Liver (tissue), 9 donors: ENCODE data around the gene ADAM8. TPM values are rescaled to one million over a fixed set of nuclear protein-coding genes. Genes with fewer than 3 reads are reported as not detected.

ENCODE experiments used
- DNase-seq: peaks from one replicate; pipeline ENCODE4 v3.0.0-alpha.2; 2017; ENCODE audit warnings: low spot score
- H3K27ac ChIP-seq, 2 donors: one replicate each; pipeline ENCODE4 v1.7.0; 2013; ENCODE audit warnings: inconsistent platforms in 2 of 2, low read length in 2 of 2, control low read depth in 1 of 2, low read depth in 1 of 2, mild to moderate bottlenecking in 1 of 2
- H3K27me3 ChIP-seq, 4 donors: one replicate each; pipeline versions ENCODE4 v1.6.1 to v1.7.0; 2013; ENCODE audit warnings: low read length in 3 of 4, inconsistent platforms in 1 of 4, mild to moderate bottlenecking in 1 of 4, moderate library complexity in 1 of 4; ENCODE audit not compliant: control insufficient read depth in 4 of 4, insufficient read depth in 4 of 4
- H3K36me3 ChIP-seq, 4 donors: one replicate each; pipeline versions ENCODE4 v1.6.1 to v1.7.0; 2013; ENCODE audit warnings: low read length in 3 of 4, mild to moderate bottlenecking in 3 of 4, low read depth in 1 of 4, moderate library complexity in 1 of 4; ENCODE audit not compliant: control insufficient read depth in 4 of 4, insufficient read depth in 3 of 4
- H3K4me1 ChIP-seq, 4 donors: one replicate each; pipeline versions ENCODE4 v1.6.1 to v1.7.0; 2013; ENCODE audit warnings: low read length in 3 of 4, mild to moderate bottlenecking in 3 of 4, moderate library complexity in 1 of 4; ENCODE audit not compliant: control insufficient read depth in 4 of 4, insufficient read depth in 4 of 4
- H3K4me3 ChIP-seq, 3 donors: one replicate each; pipeline versions ENCODE4 v1.6.1 to v1.7.0; 2013; ENCODE audit warnings: low read length in 3 of 3, control low read depth in 1 of 3, low read depth in 1 of 3, mild to moderate bottlenecking in 1 of 3
- H3K9ac ChIP-seq, 2 donors: one replicate each; pipeline ENCODE4 v1.7.0; 2013; ENCODE audit warnings: low read length in 2 of 2, mild to moderate bottlenecking in 2 of 2, moderate library complexity in 2 of 2, control low read depth in 1 of 2, low read depth in 1 of 2
- H3K9me3 ChIP-seq, 4 donors: one replicate each; pipeline versions ENCODE4 v1.6.1 to v1.7.0; 2013; ENCODE audit warnings: low read length in 3 of 4; ENCODE audit not compliant: control insufficient read depth in 4 of 4
- ATF3 ChIP-seq: IDR thresholded peaks from 2 replicates; pipeline ENCODE4 v1.6.1; 2016; ENCODE audit warnings: antibody characterized with exemption
- CTCF ChIP-seq: fragments of 150-350 bp; IDR thresholded peaks from 2 replicates; pipeline ENCODE4 v1.5.1; 2017; ENCODE audit warnings: improper control_type of control experiment, low read depth, low read length; ENCODE audit not compliant: missing input control
- EGR1 ChIP-seq, 2 donors: IDR thresholded peaks; 2 replicates each; pipeline ENCODE4 v1.6.1; 2016 to 2018; ENCODE audit warnings: antibody characterized with exemption in 2 of 2, low read depth in 2 of 2
- FOXA1 ChIP-seq: IDR thresholded peaks from 2 replicates; pipeline ENCODE4 v1.6.1; 2016; ENCODE audit warnings: antibody characterized with exemption
- GABPA ChIP-seq, 2 donors: IDR thresholded peaks in 1 of 2; conservative IDR thresholded peaks in 1 of 2; 2 replicates each; pipeline ENCODE4 v1.6.1; 2016; ENCODE audit warnings: antibody characterized with exemption in 2 of 2, mild to moderate bottlenecking in 1 of 2, moderate library complexity in 1 of 2
- HNF4A ChIP-seq, 2 donors: conservative IDR thresholded peaks; 2 replicates each; pipeline ENCODE4 v1.6.1; 2016; ENCODE audit warnings: antibody characterized with exemption in 2 of 2, mild to moderate bottlenecking in 2 of 2
- HNF4G ChIP-seq: IDR thresholded peaks from 2 replicates; pipeline ENCODE4 v1.6.1; 2016; ENCODE audit warnings: antibody characterized with exemption
- JUND ChIP-seq, 2 donors: IDR thresholded peaks; 2 replicates each; pipeline ENCODE4 v1.6.1; 2016; ENCODE audit warnings: antibody characterized with exemption in 2 of 2
- MAX ChIP-seq: IDR thresholded peaks from 2 replicates; pipeline ENCODE4 v1.6.1; 2016; ENCODE audit warnings: antibody characterized with exemption
- NR2F2 ChIP-seq: IDR thresholded peaks from 2 replicates; pipeline ENCODE4 v1.6.1; 2016; ENCODE audit warnings: antibody characterized with exemption
- RAD21 ChIP-seq, 2 donors: IDR thresholded peaks; 2 replicates each; pipeline ENCODE4 v1.6.1; 2016; ENCODE audit warnings: antibody characterized with exemption in 2 of 2, mild to moderate bottlenecking in 2 of 2
- REST ChIP-seq: IDR thresholded peaks from 2 replicates; pipeline ENCODE4 v1.6.1; 2016; ENCODE audit warnings: antibody characterized with exemption, mild to moderate bottlenecking
- RXRA ChIP-seq, 2 donors: IDR thresholded peaks; 2 replicates each; pipeline ENCODE4 v1.6.1; 2017 to 2018; ENCODE audit warnings: antibody characterized with exemption in 2 of 2, mild to moderate bottlenecking in 1 of 2
- SP1 ChIP-seq: IDR thresholded peaks from 2 replicates; pipeline ENCODE4 v1.6.1; 2018; ENCODE audit warnings: antibody characterized with exemption, mild to moderate bottlenecking
- TAF1 ChIP-seq: conservative IDR thresholded peaks from 2 replicates; pipeline ENCODE4 v1.6.1; 2016; ENCODE audit warnings: antibody characterized with exemption, mild to moderate bottlenecking
- YY1 ChIP-seq: IDR thresholded peaks from 2 replicates; pipeline ENCODE4 v1.6.1; 2016; ENCODE audit warnings: antibody characterized with exemption, mild to moderate bottlenecking
- ZBTB33 ChIP-seq: IDR thresholded peaks from 2 replicates; pipeline ENCODE4 v1.6.1; 2016; ENCODE audit warnings: antibody characterized with exemption
- WGBS: extraction: QIAGEN DNeasy Blood & Tissue Kit; methylation state at CpG from one replicate; pipeline ENCODE4 v1.1.7; 2013; 5-methylcytosine and 5-hydroxymethylcytosine counted together
- polyA plus RNA-seq, 2 donors: library from polyadenylated mRNA; stranded (reverse) in 1 of 2; unstranded in 1 of 2; fragments of 200-250 nt in 1 of 2; fragments of >200 nt in 1 of 2; fragmentation: Nextera tagmentation in 1 of 2; extraction: Ambion mirVana in 1 of 2; gene quantifications; one replicate each; pipeline versions ENCODE4 v1.2.1 to v1.2.3, GENCODE V29; 2013 to 2015
- total RNA-seq, 2 donors: library from RNA; depleted of rRNA; stranded (reverse); fragments of >200 nt; gene quantifications; one replicate each; pipeline ENCODE4 v1.2.3, GENCODE V29; 2014
- donor health status: healthy.
- donor health status: healthy.
- donor health status: healthy.
- donor health status: healthy.
- donor health status: healthy.

ADAM8 gene
- total and polyA plus RNA-seq, 4 donors, result 1.3 to 6.9 (median 3.7) TPM

GRCh38 chr10:133307776-133308420 lies 31.2 kb upstream of the ADAM8 start:
- H3K27me3 ChIP-seq, result no peaks in the 10 kb centered on the region
- peak; percentile 88 for DNase-seq
- H3K36me3 ChIP-seq, result peaks cover 0 to 19% (median 9%) of the 10 kb centered on the region in 4 donors
- H3K4me3 ChIP-seq, result peak overlapping the region; percentile 85 to 94 (median 88)
- peak overlapping the region; percentile 26 to 95 for H3K9ac ChIP-seq
- H3K27ac ChIP-seq, result peak overlapping the region; percentile 91 to 98
- no peaks in the 10 kb centered on the region for H3K9me3 ChIP-seq
- peaks cover 2 to 39% (median 30%) of the 10 kb centered on the region in 4 donors for H3K4me1 ChIP-seq
- TF ChIP-seq YY1, result peak; percentile 73
- peak; percentile 69 for TF ChIP-seq CTCF
- peak; percentile 68 to 77 for TF ChIP-seq RAD21 (IDR thresholded peaks at IDR 0.05)
- no peak for TF ChIP-seq RXRA (IDR thresholded peaks at IDR 0.05)
- peak in 1 of 2 donors; percentile 46 for TF ChIP-seq GABPA (IDR thresholded peaks at IDR 0.05 in 1 of 2, conservative IDR thresholded peaks at IDR 0.05 in 1 of 2)
- TF ChIP-seq JUND (IDR thresholded peaks at IDR 0.05), result no peak
- peak; percentile 6 to 7 for TF ChIP-seq HNF4A (conservative IDR thresholded peaks at IDR 0.05)
- 3% methylated on average over 25 of the region's 25 CpGs for WGBS

- Histone ChIP-seq H3K36me3 (peaks cover 0 to 19% (median 3%) of the 10 kb centered on the region in 4 donors), H3K27me3 (no peaks in the 10 kb centered on the region), H3K9ac (no peak overlapping the region), H3K4me3 (no peak overlapping the region), H3K27ac (no peak overlapping the region), H3K9me3 (no peaks in the 10 kb centered on the region), H3K4me1 (peaks cover 2 to 39% (median 30%) of the 10 kb centered on the region in 4 donors)
- WGBS, result 91% methylated on average over 17 of the region's 17 CpGs
- TF ChIP-seq SP1, result no peak
- TF ChIP-seq NR2F2, result no peak
- TF ChIP-seq ZBTB33, result no peak
- no peak for TF ChIP-seq MAX
- TF ChIP-seq REST, result no peak
- TF ChIP-seq GABPA (IDR thresholded peaks at IDR 0.05 in 1 of 2, conservative IDR thresholded peaks at IDR 0.05 in 1 of 2), result no peak
- no peak for TF ChIP-seq TAF1
- no peak for TF ChIP-seq YY1
- no peak for TF ChIP-seq HNF4G
- TF ChIP-seq RXRA (IDR thresholded peaks at IDR 0.05), result no peak
- TF ChIP-seq FOXA1, result no peak
- no peak for TF ChIP-seq CTCF
- TF ChIP-seq HNF4A (conservative IDR thresholded peaks at IDR 0.05), result no peak
- no peak for TF ChIP-seq RAD21 (IDR thresholded peaks at IDR 0.05)
- no peak for TF ChIP-seq ATF3
- TF ChIP-seq EGR1 (IDR thresholded peaks at IDR 0.05; ENCODE audit: low read depth in 2 of 2), result no peak
- no peak for DNase-seq
Observed at GRCh38 chr10:133306941-133307379, 30.3 kb upstream of the ADAM8 start.
